ENCODE measurements around the gene DYRK3. TPM values are rescaled to one million over a fixed set of nuclear protein-coding genes. Genes with fewer than 3 reads are reported as not detected.

DYRK3 gene
- total RNA-seq, 1 donor from 2014 or later, result 23.6 TPM

GRCh38 chr1:206654828-206655227 is 19.5 kb downstream of the DYRK3 start:
- DNase-seq (no peak), ATAC-seq (ENCODE audit: poor library complexity) (no peak)
- intact Hi-C loops (cut with DNase I), result loop anchor here (5.0 kb wide), 1 partner anchor 37 kb away; no protein-coding TSS in a partner anchor

- intact Hi-C loops (cut with DNase I), result loop anchor here (5.0 kb wide), 1 partner anchor 37 kb away; no protein-coding TSS in a partner anchor
- ATAC-seq (ENCODE audit: poor library complexity), result peak; percentile 15
- peak; percentile 53 for DNase-seq
These were observed 20.1 kb downstream of the DYRK3 start for GRCh38 chr1:206655471-206655882.

GRCh38 chr1:206656936-206657335 is 21.6 kb downstream of the DYRK3 start:
- ATAC-seq (ENCODE audit: poor library complexity) (no peak), DNase-seq (no peak)
- intact Hi-C loops (cut with DNase I), result loop anchor here (5.0 kb wide), 1 partner anchor 35 kb away; no protein-coding TSS in a partner anchor

GRCh38 chr1:206657751-206658150 is 22.4 kb downstream of the DYRK3 start:
- ATAC-seq (ENCODE audit: poor library complexity) (no peak), DNase-seq (no peak)
- intact Hi-C loops (cut with DNase I), result loop anchor here (2.0 to 5.0 kb wide), 2 partner anchors 35 to 67 kb away; no protein-coding TSS in a partner anchor

- intact Hi-C loops (cut with DNase I), result loop anchor here (2.0 to 5.0 kb wide), 2 partner anchors 34 to 66 kb away; no protein-coding TSS in a partner anchor
- peak; percentile 66 for ATAC-seq (ENCODE audit: poor library complexity)
- DNase-seq, result peak; percentile 76
These were observed 23.1 kb downstream of the DYRK3 start for GRCh38 chr1:206658264-206658980.

GRCh38 chr1:206658981-206659273 is 23.6 kb downstream of the DYRK3 start:
- ATAC-seq (ENCODE audit: poor library complexity), result peak; percentile 26
- peak; percentile 48 for DNase-seq
- intact Hi-C loops (cut with DNase I), result loop anchor here (2.0 to 5.0 kb wide), 2 partner anchors 33 to 66 kb away; no protein-coding TSS in a partner anchor

- intact Hi-C loops (cut with DNase I), result no loop called here
- DNase-seq (no peak), ATAC-seq (ENCODE audit: poor library complexity) (no peak)
These were observed 24.8 kb downstream of the DYRK3 start for GRCh38 chr1:206660136-206660535.

GRCh38 chr1:206661161-206661820 is 26.0 kb downstream of the DYRK3 start:
- no peak for ATAC-seq (ENCODE audit: poor library complexity)
- no peak for DNase-seq
- intact Hi-C loops (cut with DNase I), result no loop called here

- intact Hi-C loops (cut with DNase I), result no loop called here
- ATAC-seq (ENCODE audit: poor library complexity), result no peak
- DNase-seq, result no peak
These were observed 27.2 kb downstream of the DYRK3 start for GRCh38 chr1:206662396-206663092.

- DNase-seq (no peak), ATAC-seq (ENCODE audit: poor library complexity) (no peak)
- intact Hi-C loops (cut with DNase I), result no loop called here
These were observed 28.0 kb downstream of the DYRK3 start for GRCh38 chr1:206663362-206663761.

GRCh38 chr1:206663832-206664652 is 28.7 kb downstream of the DYRK3 start:
- DNase-seq (peak; percentile 76), ATAC-seq (ENCODE audit: poor library complexity) (peak; percentile 75)
- intact Hi-C loops (cut with DNase I), result no loop called here

- DNase-seq (peak; percentile 52), ATAC-seq (ENCODE audit: poor library complexity) (peak; percentile 68)
- intact Hi-C loops (cut with DNase I), result loop anchor here (5.0 kb wide), 1 partner anchor 32 kb away; no protein-coding TSS in a partner anchor
These were observed 29.4 kb downstream of the DYRK3 start for GRCh38 chr1:206664740-206665139.

GRCh38 chr1:206666031-206666561 is 30.8 kb downstream of the DYRK3 start:
- no peak for DNase-seq
- ATAC-seq (ENCODE audit: poor library complexity), result no peak
- intact Hi-C loops (cut with DNase I), result loop anchor here (5.0 kb wide), 1 partner anchor 34 kb away; no protein-coding TSS in a partner anchor

- ATAC-seq (ENCODE audit: poor library complexity) (peak; percentile 17), DNase-seq (no peak)
- intact Hi-C loops (cut with DNase I), result loop anchor here (5.0 kb wide), 1 partner anchor 35 kb away; no protein-coding TSS in a partner anchor
These were observed 31.8 kb downstream of the DYRK3 start for GRCh38 chr1:206666954-206667665.

GRCh38 chr1:206668351-206668750 is 33.0 kb downstream of the DYRK3 start:
- intact Hi-C loops (cut with DNase I), result loop anchor here (5.0 kb wide), 1 partner anchor 36 kb away; no protein-coding TSS in a partner anchor
- ATAC-seq (ENCODE audit: poor library complexity), result no peak
- DNase-seq, result no peak

GRCh38 chr1:206668874-206669410 is 33.6 kb downstream of the DYRK3 start:
- intact Hi-C loops (cut with DNase I), result loop anchor here (5.0 kb wide), 1 partner anchor 37 kb away; no protein-coding TSS in a partner anchor
- DNase-seq (no peak), ATAC-seq (ENCODE audit: poor library complexity) (no peak)

GRCh38 chr1:206672011-206672688 is 36.8 kb downstream of the DYRK3 start:
- no peak for DNase-seq
- intact Hi-C loops (cut with DNase I), result no loop called here
- peak; percentile 48 for ATAC-seq (ENCODE audit: poor library complexity)

All from Right ventricle myocardium superior (tissue), 1 donor.